Mesendoderm (in vitro differentiated cells): ENCODE data around the gene C20orf96.

Experiments used
- DNase-seq: peaks from one replicate; pipeline ENCODE4 v3.0.0; 2013
- H2AK5ac ChIP-seq: 2 replicates; pipeline ENCODE4 v1.6.1; 2013; ENCODE audit warnings: low read length, inconsistent platforms
- H2BK120ac ChIP-seq: 2 replicates; pipeline ENCODE4 v1.6.1; 2013; ENCODE audit warnings: low read depth, mild to moderate bottlenecking, low read length, moderate library complexity, mixed read lengths
- H2BK15ac ChIP-seq: replicated peaks from 2 replicates; pipeline ENCODE4 v1.6.1; 2013; ENCODE audit warnings: low read depth, mild to moderate bottlenecking, moderate library complexity
- H2BK5ac ChIP-seq: 2 replicates; pipeline ENCODE4 v1.6.1; 2013; ENCODE audit warnings: low read length, inconsistent platforms
- H3K18ac ChIP-seq: 2 replicates; pipeline ENCODE4 v1.6.1; 2013; ENCODE audit warnings: mild to moderate bottlenecking, low read length, mixed read lengths
- H3K23ac ChIP-seq: one replicate; pipeline ENCODE4 v1.6.1; 2013; ENCODE audit warnings: low read length
- H3K27ac ChIP-seq: 2 replicates; pipeline ENCODE4 v1.5.1; 2013; ENCODE audit warnings: low read depth, mild to moderate bottlenecking, inconsistent platforms, low read length, moderate library complexity
- H3K27me3 ChIP-seq: 2 replicates; pipeline ENCODE4 v1.6.1; 2013; ENCODE audit warnings: low read length, control low read depth, mild to moderate bottlenecking, inconsistent platforms; ENCODE audit not compliant: insufficient read depth, poor library complexity
- H3K36me3 ChIP-seq: 2 replicates; pipeline ENCODE4 v1.6.1; 2013; ENCODE audit warnings: low read length, inconsistent platforms; ENCODE audit not compliant: control insufficient read depth, insufficient read depth
- H3K4ac ChIP-seq: one replicate; pipeline ENCODE4 v1.6.1; 2013; ENCODE audit warnings: low read depth, mild to moderate bottlenecking, low read length, moderate library complexity
- H3K4me1 ChIP-seq: 2 replicates; pipeline ENCODE4 v1.6.1; 2013; ENCODE audit warnings: low read depth, low read length, inconsistent platforms; ENCODE audit not compliant: control insufficient read depth
- H3K4me2 ChIP-seq: 2 replicates; pipeline ENCODE4 v1.6.1; 2013; ENCODE audit warnings: low read length
- H3K4me3 ChIP-seq: 2 replicates; pipeline ENCODE4 v1.5.1; 2013; ENCODE audit warnings: mild to moderate bottlenecking, low read length
- H3K56ac ChIP-seq: one replicate; pipeline ENCODE4 v1.6.1; 2013; ENCODE audit warnings: low read length
- H3K79me1 ChIP-seq: 2 replicates; pipeline ENCODE4 v1.6.1; 2013; ENCODE audit warnings: low read length, inconsistent platforms
- H3K79me2 ChIP-seq: 2 replicates; pipeline ENCODE4 v1.6.1; 2013; ENCODE audit warnings: mild to moderate bottlenecking, low read length; ENCODE audit not compliant: control insufficient read depth, insufficient read depth
- H3K9ac ChIP-seq: 2 replicates; pipeline ENCODE4 v1.6.1; 2013; ENCODE audit warnings: low read length, inconsistent platforms
- H4K5ac ChIP-seq: one replicate; pipeline ENCODE4 v1.6.1; 2013; ENCODE audit warnings: low read length
- H4K8ac ChIP-seq: one replicate; pipeline ENCODE4 v1.6.1; 2013; ENCODE audit warnings: low read depth, mild to moderate bottlenecking, control low read depth, low read length, moderate library complexity
- WGBS: extraction: QIAGEN DNeasy Blood & Tissue Kit; methylation state at CpG from one replicate; pipeline ENCODE4 v1.1.7; 2013; ENCODE audit warnings: low lambda C conversion rate, missing lambda C conversion rate; ENCODE audit not compliant: insufficient coverage; ENCODE audit errors: extremely low coverage; 5-methylcytosine and 5-hydroxymethylcytosine counted together

C20orf96 gene

GRCh38 chr20:325045-325888 lies 34.7 kb upstream of the C20orf96 start, which contains the start of gene SOX12:
TSS of gene SOX12 (plus strand) at chr20:325552. CDS start at chr20:325925, 373 bp downstream.
- Histone ChIP-seq H3K4me2 (peak within 1 kb of the TSS; percentile 70), H3K27ac (peak within 1 kb of the TSS; percentile 96), H2BK120ac (no peak within 1 kb of the TSS), H2BK5ac (peak within 1 kb of the TSS; percentile 90), H3K18ac (peak within 1 kb of the TSS; percentile 88), H3K27me3 (no peaks in the 10 kb centered on the region), H4K5ac (no peak within 1 kb of the TSS), H2AK5ac (no peak within 1 kb of the TSS), H3K4me1 (no peaks in the 10 kb centered on the region), H3K9ac (peak within 1 kb of the TSS; percentile 95), H3K23ac (peak within 1 kb of the TSS; percentile 92), H3K79me1 (peaks cover 12% of the 10 kb centered on the region), H2BK15ac (no peak within 1 kb of the TSS), H3K4me3 (peak within 1 kb of the TSS; percentile 85), H4K8ac (no peak within 1 kb of the TSS), H3K79me2 (peaks cover 15% of the 10 kb centered on the region), H3K4ac (peak within 1 kb of the TSS; percentile 46), H3K36me3 (peaks cover 3% of the 10 kb centered on the region), H3K56ac (peak within 1 kb of the TSS; percentile 98)
- no CpG with 5 or more reads among the region's 106 CpGs for WGBS
- DNase-seq: peak; percentile 97

GRCh38 chr20:324177-325044 lies 33.9 kb upstream of the C20orf96 start:
- H4K8ac ChIP-seq: no peak overlapping the region
- no CpG with 5 or more reads among the region's 69 CpGs for WGBS
- H3K9ac ChIP-seq: peak overlapping the region; percentile 72
- no peaks in the 10 kb centered on the region for H3K4me1 ChIP-seq
- peak; percentile 96 for DNase-seq
- H2BK15ac ChIP-seq: no peak overlapping the region
- no peaks in the 10 kb centered on the region for H3K27me3 ChIP-seq
- H3K18ac ChIP-seq: peak overlapping the region; percentile 60
- H2BK5ac ChIP-seq: peak overlapping the region; percentile 46
- H2BK120ac ChIP-seq: no peak overlapping the region
- H3K79me2 ChIP-seq: peaks cover 15% of the 10 kb centered on the region
- no peak overlapping the region for H2AK5ac ChIP-seq
- H3K56ac ChIP-seq: peak overlapping the region; percentile 93
- H3K4ac ChIP-seq: no peak overlapping the region
- H3K27ac ChIP-seq: peak overlapping the region; percentile 71
- peaks cover 3% of the 10 kb centered on the region for H3K36me3 ChIP-seq
- H3K4me2 ChIP-seq: peak overlapping the region; percentile 71
- H3K79me1 ChIP-seq: peaks cover 12% of the 10 kb centered on the region
- H4K5ac ChIP-seq: no peak overlapping the region
- peak overlapping the region; percentile 59 for H3K4me3 ChIP-seq
- H3K23ac ChIP-seq: no peak overlapping the region

GRCh38 chr20:316316-317068 lies 25.9 kb upstream of the C20orf96 start:
- Histone ChIP-seq H3K4ac (no peak overlapping the region), H3K4me2 (no peak overlapping the region), H2BK5ac (no peak overlapping the region), H3K23ac (no peak overlapping the region), H4K5ac (no peak overlapping the region), H3K4me1 (no peaks in the 10 kb centered on the region), H4K8ac (no peak overlapping the region), H3K18ac (no peak overlapping the region), H3K27me3 (no peaks in the 10 kb centered on the region), H2AK5ac (no peak overlapping the region), H3K79me1 (no peaks in the 10 kb centered on the region), H3K4me3 (no peak overlapping the region), H3K36me3 (no peaks in the 10 kb centered on the region), H3K79me2 (no peaks in the 10 kb centered on the region), H3K27ac (no peak overlapping the region), H3K9ac (no peak overlapping the region), H2BK15ac (no peak overlapping the region), H2BK120ac (no peak overlapping the region), H3K56ac (no peak overlapping the region)
- no peak for DNase-seq
- no CpG with 5 or more reads among the region's 2 CpGs for WGBS

GRCh38 chr20:313948-314347 lies 23.4 kb upstream of the C20orf96 start:
- Histone ChIP-seq H2AK5ac (no peak overlapping the region), H2BK5ac (no peak overlapping the region), H3K36me3 (no peaks in the 10 kb centered on the region), H4K8ac (no peak overlapping the region), H3K23ac (no peak overlapping the region), H3K4me2 (no peak overlapping the region), H3K27me3 (no peaks in the 10 kb centered on the region), H2BK15ac (no peak overlapping the region), H2BK120ac (no peak overlapping the region), H3K56ac (no peak overlapping the region), H3K79me1 (no peaks in the 10 kb centered on the region), H3K9ac (no peak overlapping the region), H3K79me2 (no peaks in the 10 kb centered on the region), H3K18ac (no peak overlapping the region), H3K27ac (no peak overlapping the region), H3K4me3 (no peak overlapping the region), H3K4me1 (peaks cover under 1% of the 10 kb centered on the region), H4K5ac (no peak overlapping the region), H3K4ac (no peak overlapping the region)
- DNase-seq: no peak

GRCh38 chr20:313402-313801 lies 22.9 kb upstream of the C20orf96 start:
- Histone ChIP-seq H2AK5ac (no peak overlapping the region), H3K36me3 (no peaks in the 10 kb centered on the region), H4K8ac (no peak overlapping the region), H2BK5ac (no peak overlapping the region), H3K56ac (no peak overlapping the region), H3K79me1 (no peaks in the 10 kb centered on the region), H4K5ac (no peak overlapping the region), H3K79me2 (no peaks in the 10 kb centered on the region), H3K9ac (no peak overlapping the region), H2BK120ac (no peak overlapping the region), H3K4me3 (no peak overlapping the region), H2BK15ac (no peak overlapping the region), H3K4me2 (no peak overlapping the region), H3K27me3 (no peaks in the 10 kb centered on the region), H3K4ac (no peak overlapping the region), H3K27ac (no peak overlapping the region), H3K18ac (no peak overlapping the region), H3K4me1 (peaks cover 2% of the 10 kb centered on the region), H3K23ac (no peak overlapping the region)
- no peak for DNase-seq
- WGBS: no CpG with 5 or more reads among the region's 5 CpGs
